GM12891 (cell line): ENCODE data around the gene PAQR8.

Experiments
- PAX5 ChIP-seq: IDR thresholded peaks from 2 replicates; pipeline ENCODE4 v1.6.1; 2011; ENCODE audit warnings: low read length, moderate library complexity, mild to moderate bottlenecking; ENCODE audit not compliant: insufficient read depth, severe bottlenecking
- POLR2A ChIP-seq: IDR thresholded peaks from 2 replicates; pipeline ENCODE4 v1.6.1; 2011; ENCODE audit warnings: low read depth, low read length, control low read depth
- POLR2AphosphoS5 ChIP-seq: IDR thresholded peaks from 2 replicates; pipeline ENCODE4 v1.6.1; 2011; ENCODE audit warnings: low read depth, low read length, control low read depth

- TF ChIP-seq POLR2A: no peak
- no peak for TF ChIP-seq PAX5
- TF ChIP-seq POLR2AphosphoS5: no peak
Measured at GRCh38 chr6:52399511-52400312, 37.8 kb downstream of the PAQR8 start.
